HG02970 (cell line): Measurements from ENCODE around the gene C19orf73.

Source experiments
- ATAC-seq: cut with Tn5 transposase; IDR thresholded peaks from one replicate; pipeline ENCODE4 v1.9.1; 2021; ENCODE audit warnings: mild to moderate bottlenecking, moderate library complexity, moderate number of reproducible peaks; ENCODE audit not compliant: unreplicated experiment, low FRiP score

Gene C19orf73

DNA sequence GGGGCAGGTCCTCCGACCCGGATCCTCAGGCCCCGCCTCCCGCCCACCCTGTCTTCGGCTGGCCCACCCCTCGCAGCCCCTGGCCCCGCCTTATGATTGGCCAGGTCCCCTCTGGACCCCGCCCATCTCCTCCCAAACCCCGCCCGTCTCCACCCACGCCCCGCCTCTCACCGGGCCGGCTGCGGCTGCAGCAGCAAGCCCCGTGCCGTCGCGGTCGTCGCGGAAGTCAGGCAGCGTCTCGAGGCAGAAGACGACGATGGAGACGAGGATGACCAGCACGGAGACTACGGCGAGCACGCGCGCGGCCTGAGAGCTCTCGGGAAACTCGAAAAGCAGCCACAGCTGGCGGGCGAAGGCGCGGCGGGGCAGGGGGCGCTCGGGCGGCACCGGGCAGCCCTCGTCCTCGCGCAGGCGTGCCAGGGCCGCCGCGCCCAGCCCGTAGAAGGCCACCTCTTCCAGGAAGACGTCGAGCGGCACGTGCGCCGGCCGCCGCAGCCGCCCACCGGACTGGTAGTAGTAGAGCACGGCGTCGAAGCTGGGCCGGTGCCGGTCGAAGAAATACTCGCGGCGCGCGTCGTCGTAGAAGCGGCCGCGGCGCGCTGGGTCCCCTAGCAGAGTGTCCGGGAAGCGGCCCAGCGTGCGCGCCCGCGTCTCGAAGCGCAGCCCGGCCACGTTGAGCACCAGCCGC, 46.9 kb downstream of the C19orf73 start:
- no peak for ATAC-seq

DNA sequence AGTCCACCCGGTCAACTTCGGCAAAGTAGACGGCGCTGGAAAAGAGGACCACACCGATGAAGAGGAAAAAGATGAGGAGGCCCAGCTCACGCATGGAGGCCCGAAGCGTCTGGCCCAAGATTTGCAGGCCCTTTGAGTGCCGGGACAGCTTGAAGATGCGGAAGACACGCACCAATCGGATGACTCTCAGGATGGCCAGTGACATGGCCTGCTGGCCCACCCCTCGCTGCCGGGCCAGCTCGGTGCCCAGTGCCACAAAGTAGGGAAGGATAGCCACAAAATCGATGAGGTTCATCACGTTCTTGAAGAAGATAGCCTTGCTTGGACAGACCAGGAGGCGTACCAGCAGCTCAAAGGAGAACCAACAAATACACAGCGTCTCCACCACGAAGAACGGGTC, 48.5 kb downstream of the C19orf73 start:
- no peak for ATAC-seq

DNA sequence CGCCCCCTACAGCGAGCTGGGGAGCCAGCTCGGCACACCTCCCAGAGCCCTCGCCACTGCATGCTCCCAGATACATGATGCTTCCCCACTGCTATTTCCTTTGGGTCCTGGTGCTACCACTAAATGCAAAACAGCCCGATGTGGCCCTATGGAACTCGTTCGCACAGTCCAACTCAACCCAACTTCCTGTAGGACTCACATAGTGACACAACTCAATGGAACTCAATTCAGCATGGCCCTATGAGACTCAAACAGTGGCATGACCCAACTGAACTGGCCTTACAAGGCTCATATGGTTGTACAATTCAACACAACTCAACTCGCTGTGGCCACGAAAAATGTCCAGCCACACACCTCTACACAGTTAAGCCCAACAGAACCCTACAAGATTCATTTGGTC, 49.9 kb downstream of the C19orf73 start:
- ATAC-seq, result no peak
